Ishikawa (cell line): ENCODE measurements around the gene TTLL1.

Source experiments
- CEBPB ChIP-seq: IDR thresholded peaks from 2 replicates; pipeline ENCODE4 v1.6.1; 2012
- CREB1 ChIP-seq: IDR thresholded peaks from 2 replicates; pipeline ENCODE4 v1.6.1; 2012; ENCODE audit warnings: low read depth
- EGR1 ChIP-seq: IDR thresholded peaks from 2 replicates; pipeline ENCODE4 v1.6.1; 2012
- EP300 ChIP-seq: IDR thresholded peaks from 2 replicates; pipeline ENCODE4 v1.6.1; 2012; ENCODE audit warnings: borderline replicate concordance
- FOXM1 ChIP-seq: IDR thresholded peaks from 2 replicates; pipeline ENCODE4 v1.6.1; 2012; ENCODE audit warnings: low read depth, borderline replicate concordance
- MAX ChIP-seq: IDR thresholded peaks from 2 replicates; pipeline ENCODE4 v1.6.1; 2012
- NFIC ChIP-seq: IDR thresholded peaks from 2 replicates; pipeline ENCODE4 v1.6.1; 2012
- RAD21 ChIP-seq: IDR thresholded peaks from 2 replicates; pipeline ENCODE4 v1.6.1; 2012; ENCODE audit warnings: low read depth
- REST ChIP-seq: IDR thresholded peaks from 2 replicates; pipeline ENCODE4 v1.6.1; 2012; ENCODE audit warnings: low read depth, mild to moderate bottlenecking
- TAF1 ChIP-seq: IDR thresholded peaks from 2 replicates; pipeline ENCODE4 v1.6.1; 2012; ENCODE audit warnings: low read depth, mild to moderate bottlenecking
- TCF12 ChIP-seq: IDR thresholded peaks from 2 replicates; pipeline ENCODE4 v1.6.1; 2012; ENCODE audit warnings: low read depth
- TEAD4 ChIP-seq: IDR thresholded peaks from 2 replicates; pipeline ENCODE4 v1.6.1; 2012
- USF1 ChIP-seq: IDR thresholded peaks from 2 replicates; pipeline ENCODE4 v1.6.1; 2012
- YY1 ChIP-seq: IDR thresholded peaks from 2 replicates; pipeline ENCODE4 v1.6.1; 2012; ENCODE audit warnings: low read depth
- ZBTB7A ChIP-seq: IDR thresholded peaks from 2 replicates; pipeline ENCODE4 v1.6.1; 2012; ENCODE audit warnings: low read depth

TTLL1 gene

DNA sequence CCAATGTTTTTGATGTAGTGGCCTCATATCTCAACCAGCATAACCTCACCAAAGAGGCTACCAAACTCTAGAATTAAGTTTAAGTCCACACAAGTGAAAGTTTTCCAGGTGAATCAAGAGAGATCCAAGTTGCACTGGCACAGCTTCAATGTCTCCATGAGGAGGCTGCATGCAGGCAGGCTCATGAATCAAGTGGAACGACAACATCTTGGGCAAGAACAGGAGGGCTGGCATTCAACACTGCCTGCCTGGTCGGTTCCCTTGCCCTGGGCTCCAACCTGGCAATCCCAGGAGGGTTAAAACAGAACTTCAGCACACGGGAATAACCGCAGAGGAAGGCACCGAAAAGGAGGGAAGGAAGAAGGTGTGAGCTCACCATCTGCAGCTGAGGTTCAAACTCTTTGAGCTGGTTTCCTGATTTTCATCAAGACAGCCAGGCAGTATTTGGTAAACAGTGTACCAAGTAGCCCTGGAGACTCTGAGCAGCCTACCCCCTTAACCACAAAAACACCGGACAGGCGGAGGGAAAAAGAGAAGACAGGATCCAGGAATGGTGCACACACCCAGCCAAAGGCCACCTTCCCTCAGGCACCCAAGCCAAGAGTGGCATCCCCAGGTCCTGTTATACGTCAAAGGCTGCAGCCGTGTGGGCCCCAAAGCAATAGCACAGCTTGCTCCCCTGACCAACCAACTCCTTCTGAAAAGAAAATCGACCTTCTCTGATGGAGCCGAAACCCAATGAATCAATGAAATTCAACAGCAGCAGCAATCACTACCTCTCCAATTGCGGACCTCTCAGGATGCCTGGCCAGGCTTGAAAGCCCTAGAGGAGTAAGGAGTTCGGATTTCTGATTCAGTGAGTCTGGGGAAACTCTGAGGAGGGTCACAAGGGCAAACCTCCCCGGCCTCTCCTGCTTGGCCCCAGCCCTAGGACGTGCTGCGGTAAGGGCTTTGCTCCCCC lies 75.6 kb downstream of the TTLL1 start:
- TF ChIP-seq USF1 (no peak), EP300 (no peak), NFIC (no peak), TEAD4 (no peak)

DNA sequence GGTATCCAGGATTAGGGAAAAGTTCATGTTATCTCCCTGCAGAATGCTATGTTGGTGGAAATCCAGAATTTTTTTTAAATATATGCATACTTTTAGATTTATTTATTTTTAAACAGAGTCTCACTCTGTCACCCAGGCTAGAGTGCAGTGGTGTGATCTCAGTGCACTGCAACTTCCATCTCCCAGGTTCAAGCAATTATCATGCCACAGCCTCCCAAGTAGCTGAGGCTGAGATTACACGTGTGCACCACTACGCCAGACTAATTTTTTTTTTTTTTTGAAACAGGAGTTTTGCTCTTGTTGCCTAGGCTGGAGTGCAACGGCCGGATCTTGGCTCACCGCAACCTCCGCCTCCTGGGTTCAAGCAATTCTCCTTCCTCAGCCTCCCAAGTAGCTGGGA lies 76.8 kb downstream of the TTLL1 start:
- TF ChIP-seq TCF12, result no peak
- TF ChIP-seq TAF1, result no peak
- TF ChIP-seq FOXM1, result no peak
- no peak for TF ChIP-seq USF1
- no peak for TF ChIP-seq EGR1
- TF ChIP-seq YY1, result no peak
- no peak for TF ChIP-seq MAX
- no peak for TF ChIP-seq REST
- TF ChIP-seq NFIC, result no peak
- TF ChIP-seq ZBTB7A, result no peak
- TF ChIP-seq CEBPB, result no peak
- TF ChIP-seq CREB1, result no peak
- TF ChIP-seq RAD21, result no peak
- TF ChIP-seq EP300, result no peak
- no peak for TF ChIP-seq TEAD4

DNA sequence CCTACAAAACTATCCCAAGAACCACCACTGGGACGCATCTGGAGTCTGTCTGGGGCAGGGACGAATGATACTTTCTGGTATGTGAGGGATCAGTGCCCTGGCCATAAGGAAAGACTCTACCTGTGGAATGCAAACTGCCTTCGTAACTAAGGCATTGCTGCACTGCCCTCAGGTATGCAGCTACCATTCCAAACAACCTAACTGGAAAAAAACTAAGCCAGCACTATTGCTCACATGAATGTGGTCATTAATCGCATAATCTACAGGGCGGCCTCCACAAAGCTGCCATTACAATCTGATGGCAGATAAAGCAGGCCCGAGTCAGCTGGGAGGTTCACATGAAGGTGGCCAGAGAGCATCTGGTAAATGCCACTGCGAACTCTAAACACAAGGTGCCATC lies 78.1 kb downstream of the TTLL1 start:
- no peak for TF ChIP-seq YY1
- no peak for TF ChIP-seq EP300
- TF ChIP-seq CEBPB, result no peak
- TF ChIP-seq RAD21, result no peak
- peak; percentile 63 for TF ChIP-seq TEAD4
- TF ChIP-seq MAX, result no peak
- TF ChIP-seq TAF1, result no peak

DNA sequence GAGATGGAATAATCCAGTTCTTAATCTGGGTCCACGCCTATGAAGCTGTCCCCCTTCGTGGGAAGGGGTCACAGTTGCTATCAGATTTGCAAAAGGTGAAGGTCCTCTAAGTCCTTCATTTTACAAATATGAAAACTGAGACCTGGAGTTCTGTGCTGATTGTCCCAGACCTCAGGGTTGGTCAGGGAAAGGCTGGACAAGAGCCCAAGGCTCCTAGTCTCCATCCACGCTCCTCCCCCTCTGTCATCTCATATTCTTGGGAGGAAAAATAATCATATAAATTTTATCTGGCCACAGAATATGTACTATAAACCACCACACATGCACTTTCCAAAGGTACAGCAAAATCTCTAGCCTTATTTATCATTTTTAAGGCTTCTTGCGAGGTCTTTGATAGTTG lies 79.7 kb downstream of the TTLL1 start:
- TF ChIP-seq EP300 (no peak), YY1 (no peak), TEAD4 (no peak), CREB1 (no peak), NFIC (no peak), MAX (no peak), TCF12 (no peak), TAF1 (no peak), CEBPB (no peak), EGR1 (no peak), FOXM1 (no peak), RAD21 (no peak), ZBTB7A (no peak), USF1 (no peak)

- TF ChIP-seq NFIC (no peak), EGR1 (no peak), TEAD4 (no peak), CREB1 (no peak), RAD21 (no peak), ZBTB7A (no peak), CEBPB (no peak), MAX (no peak), TAF1 (no peak), REST (no peak), EP300 (no peak), TCF12 (no peak), YY1 (no peak)
Measured at GRCh38 chr22:43008921-43009320, 80.3 kb downstream of the TTLL1 start.
